ENCODE results near the gene MACROD2.

GRCh38 chr20:15235471-15236198 is 1240.3 kb downstream of the MACROD2 start:
- TF ChIP-seq EZH2 (IDR thresholded peaks at IDR 0.05; ENCODE audit: borderline replicate concordance, insufficient read depth, low read depth, low read length, poor library complexity, severe bottlenecking) (no peak), CTCF (IDR thresholded peaks at IDR 0.05) (no peak)
